ENCODE results near the gene A2M.

The A2M gene

GRCh38 chr12:9122091-9122609 lies 6.4 kb upstream of the A2M start:
- DNase-seq (ENCODE audit: low read depth, low spot score) = no peak

- DNase-seq (ENCODE audit: low read depth, low spot score) = no peak
These were observed 4.9 kb upstream of the A2M start for GRCh38 chr12:9120487-9121184.

GRCh38 chr12:9118158-9118557 lies 2.4 kb upstream of the A2M start:
- DNase-seq (ENCODE audit: low read depth, low spot score) = no peak

GRCh38 chr12:9114946-9115345 lies 773 bp downstream of the A2M start:
- no peak for DNase-seq (ENCODE audit: low read depth, low spot score)

GRCh38 chr12:9113987-9114309 lies 1.8 kb downstream of the A2M start:
- no peak for DNase-seq (ENCODE audit: low read depth, low spot score)

GRCh38 chr12:9113296-9113986 lies 2.3 kb downstream of the A2M start:
- no peak for DNase-seq (ENCODE audit: low read depth, low spot score)

- no peak for DNase-seq (ENCODE audit: low read depth, low spot score)
These were observed 3.5 kb downstream of the A2M start for GRCh38 chr12:9112076-9112853.

- DNase-seq (ENCODE audit: low read depth, low spot score) = no peak
These were observed 4.2 kb downstream of the A2M start for GRCh38 chr12:9111525-9111924.

GRCh38 chr12:9109737-9110491 lies 5.8 kb downstream of the A2M start:
- DNase-seq (ENCODE audit: low read depth, low spot score) = no peak

- DNase-seq (ENCODE audit: low read depth, low spot score) = no peak
These were observed 6.6 kb downstream of the A2M start for GRCh38 chr12:9109213-9109522.

GRCh38 chr12:9108504-9109212 lies 7.1 kb downstream of the A2M start:
- no peak for DNase-seq (ENCODE audit: low read depth, low spot score)

- DNase-seq (ENCODE audit: low read depth, low spot score) = no peak
These were observed 8.2 kb downstream of the A2M start for GRCh38 chr12:9107542-9107873.

- no peak for DNase-seq (ENCODE audit: low read depth, low spot score)
These were observed 8.8 kb downstream of the A2M start for GRCh38 chr12:9106610-9107541.

- no peak for DNase-seq (ENCODE audit: low read depth, low spot score)
These were observed 9.7 kb downstream of the A2M start for GRCh38 chr12:9106067-9106466.

GRCh38 chr12:9104767-9105423 lies 10.8 kb downstream of the A2M start:
- no peak for DNase-seq (ENCODE audit: low read depth, low spot score)

- DNase-seq (ENCODE audit: low read depth, low spot score) = no peak
These were observed 11.6 kb downstream of the A2M start for GRCh38 chr12:9104087-9104486.

- no peak for DNase-seq (ENCODE audit: low read depth, low spot score)
These were observed 12.5 kb downstream of the A2M start for GRCh38 chr12:9103050-9103849.

GRCh38 chr12:9101018-9101687 lies 14.6 kb downstream of the A2M start:
- DNase-seq (ENCODE audit: low read depth, low spot score) = no peak

All from astrocyte of the hippocampus (primary cell).